HEK293 (cell line): Measurements from ENCODE around the gene PPARG.

Source experiments
- CTCF ChIA-PET: fragments of 350-600 bp; formaldehyde crosslinking; extraction: SDS; loops from one replicate; lab custom pipeline; 2021; ENCODE audit warnings: antibody characterized with exemption; lab: Yijun Ruan, JAX
- POLR2A ChIA-PET: fragments of 300-600 bp; formaldehyde crosslinking; extraction: SDS; loops from one replicate; lab custom pipeline; 2020; ENCODE audit warnings: antibody characterized with exemption, inconsistent platforms; lab: Yijun Ruan, JAX
- H3K27ac ChIP-seq: fragments of 200-500 bp; sonication (Bioruptor generic); 2 replicates; pipeline ENCODE4 v1.5.1; 2014; ENCODE audit warnings: low read depth, low read length, control low read depth, inconsistent platforms; ENCODE audit errors: extremely low read depth
- H3K36me3 ChIP-seq, 2 experiments: fragments of 200-500 bp in 1 of 2; sonication (Bioruptor generic) in 1 of 2; 1 replicate in 1 of 2; 2 replicates in 1 of 2; pipeline ENCODE4 v1.5.1; 2014 to 2017; ENCODE audit warnings: inconsistent platforms in 2 of 2, low read length in 2 of 2; ENCODE audit not compliant: control insufficient read depth in 2 of 2, insufficient read depth in 1 of 2
- H3K4me1 ChIP-seq: fragments of 200-500 bp; sonication (Bioruptor generic); 2 replicates; pipeline ENCODE4 v1.5.1; 2014; ENCODE audit warnings: mild to moderate bottlenecking, low read length, inconsistent platforms; ENCODE audit not compliant: control insufficient read depth, insufficient read depth
- H3K4me3 ChIP-seq: 2 replicates; pipeline ENCODE4 v1.5.1; 2011; ENCODE audit warnings: low read depth, mild to moderate bottlenecking, control low read depth, low read length, moderate library complexity
- H3K9me3 ChIP-seq: fragments of 200-500 bp; sonication (Bioruptor generic); 2 replicates; pipeline ENCODE4 v1.5.1; 2014; ENCODE audit warnings: low read depth, low read length, inconsistent platforms; ENCODE audit not compliant: control insufficient read depth, insufficient read depth
- FEZF1 ChIP-seq: fragments of 450-650 bp; formaldehyde crosslinking; IDR thresholded peaks from 2 replicates; pipeline ENCODE4 v1.5.1; 2016; ENCODE audit warnings: missing biosample characterization, missing genetic modification characterization
- HOXC10 ChIP-seq: sonication (generic); formaldehyde crosslinking; IDR thresholded peaks from 2 replicates; pipeline ENCODE4 v1.8.1; 2023; ENCODE audit warnings: mild to moderate bottlenecking, missing genetic modification reagents
- KLF10 ChIP-seq: fragments of 450-650 bp; IDR thresholded peaks from 2 replicates; pipeline ENCODE4 v1.5.1; 2018; ENCODE audit warnings: missing biosample characterization, mild to moderate bottlenecking, missing genetic modification characterization
- MEIS1 ChIP-seq: sonication (generic); formaldehyde crosslinking; IDR thresholded peaks from 2 replicates; pipeline ENCODE4 v1.8.1; 2022; ENCODE audit warnings: missing genetic modification reagents, mild to moderate bottlenecking, borderline replicate concordance
- TRIM28 ChIP-seq: IDR thresholded peaks from 2 replicates; pipeline ENCODE4 v1.6.1; 2011; ENCODE audit warnings: low read length, control low read depth, borderline replicate concordance
- WT1 ChIP-seq: fragments of 450-650 bp; formaldehyde crosslinking; IDR thresholded peaks from 2 replicates; pipeline ENCODE4 v1.5.1; 2016; ENCODE audit warnings: missing biosample characterization, missing genetic modification characterization
- YY2 ChIP-seq: fragments of 450-650 bp; formaldehyde crosslinking; IDR thresholded peaks from 2 replicates; pipeline ENCODE4 v1.5.1; 2016; ENCODE audit warnings: missing biosample characterization, missing genetic modification characterization
- ZBTB1 ChIP-seq: fragments of 450-650 bp; formaldehyde crosslinking; IDR thresholded peaks from 2 replicates; pipeline ENCODE4 v1.5.1; 2016; ENCODE audit warnings: missing biosample characterization, missing genetic modification characterization
- ZBTB17 ChIP-seq: fragments of 450-650 bp; formaldehyde crosslinking; IDR thresholded peaks from 2 replicates; pipeline ENCODE4 v1.5.1; 2016; ENCODE audit warnings: missing biosample characterization, missing genetic modification characterization
- ZFP3 ChIP-seq: fragments of 450-650 bp; formaldehyde crosslinking; IDR thresholded peaks from 2 replicates; pipeline ENCODE4 v1.5.1; 2016; ENCODE audit warnings: low read depth, missing biosample characterization, missing genetic modification characterization
- ZNF112 ChIP-seq: fragments of 450-650 bp; formaldehyde crosslinking; IDR thresholded peaks from 2 replicates; pipeline ENCODE4 v1.5.0; 2017; ENCODE audit warnings: missing biosample characterization, missing genetic modification characterization
- ZNF155 ChIP-seq: fragments of 450-650 bp; formaldehyde crosslinking; IDR thresholded peaks from 2 replicates; pipeline ENCODE4 v1.5.1; 2016; ENCODE audit warnings: missing biosample characterization, missing genetic modification characterization
- ZNF184 ChIP-seq: fragments of 450-650 bp; IDR thresholded peaks from 2 replicates; pipeline ENCODE4 v1.5.1; 2018; ENCODE audit warnings: missing biosample characterization, mild to moderate bottlenecking, missing genetic modification characterization
- ZNF223 ChIP-seq: fragments of 450-650 bp; formaldehyde crosslinking; IDR thresholded peaks from 2 replicates; pipeline ENCODE4 v1.5.1; 2016; ENCODE audit warnings: missing biosample characterization, missing genetic modification characterization
- ZNF341 ChIP-seq: fragments of 450-650 bp; formaldehyde crosslinking; IDR thresholded peaks from 2 replicates; pipeline ENCODE4; 2016; ENCODE audit warnings: low read depth, missing biosample characterization, missing genetic modification characterization
- ZNF423 ChIP-seq: fragments of 450-650 bp; formaldehyde crosslinking; IDR thresholded peaks from 2 replicates; pipeline ENCODE4 v1.5.1; 2016; ENCODE audit warnings: missing biosample characterization, missing genetic modification characterization
- ZNF433 ChIP-seq: fragments of 450-650 bp; formaldehyde crosslinking; IDR thresholded peaks from 2 replicates; pipeline ENCODE4 v1.5.1; 2016; ENCODE audit warnings: missing biosample characterization, missing genetic modification characterization, low read depth
- ZNF449 ChIP-seq: fragments of 450-650 bp; formaldehyde crosslinking; IDR thresholded peaks from 2 replicates; pipeline ENCODE4 v1.5.1; 2017; ENCODE audit warnings: missing biosample characterization, mild to moderate bottlenecking, missing genetic modification characterization, moderate library complexity
- ZNF501 ChIP-seq: fragments of 450-650 bp; formaldehyde crosslinking; IDR thresholded peaks from 2 replicates; pipeline ENCODE4 v1.5.1; 2016; ENCODE audit warnings: missing biosample characterization, missing genetic modification characterization
- ZNF558 ChIP-seq: fragments of 450-650 bp; formaldehyde crosslinking; IDR thresholded peaks from 2 replicates; pipeline ENCODE4 v1.5.1; 2016; ENCODE audit warnings: missing biosample characterization, missing genetic modification characterization
- ZNF561 ChIP-seq: fragments of 450-650 bp; IDR thresholded peaks from 2 replicates; pipeline ENCODE4 v1.5.1; 2018; ENCODE audit warnings: missing biosample characterization, missing genetic modification characterization, borderline replicate concordance
- ZNF580 ChIP-seq: fragments of 450-650 bp; formaldehyde crosslinking; IDR thresholded peaks from 2 replicates; pipeline ENCODE4 v1.5.1; 2016; ENCODE audit warnings: missing biosample characterization, missing genetic modification characterization
- ZNF610 ChIP-seq: fragments of 450-650 bp; formaldehyde crosslinking; IDR thresholded peaks from 2 replicates; pipeline ENCODE4 v1.5.1; 2016; ENCODE audit warnings: missing biosample characterization, missing genetic modification characterization, borderline replicate concordance
- ZNF677 ChIP-seq: fragments of 450-650 bp; IDR thresholded peaks from 2 replicates; pipeline ENCODE4 v1.5.0; 2018; ENCODE audit warnings: missing biosample characterization, mild to moderate bottlenecking, missing genetic modification characterization, moderate library complexity
- ZNF768 ChIP-seq: fragments of 450-650 bp; formaldehyde crosslinking; IDR thresholded peaks from 2 replicates; pipeline ENCODE4 v1.5.1; 2018; ENCODE audit warnings: missing biosample characterization, mild to moderate bottlenecking, missing genetic modification characterization
- TF ChIP-seq, protein P1 (sequence below): fragments of 450-650 bp; formaldehyde crosslinking; IDR thresholded peaks from 2 replicates; pipeline ENCODE4 v1.5.1; 2017; ENCODE audit warnings: missing biosample characterization, missing genetic modification characterization
- TF ChIP-seq, protein P2 (sequence below): fragments of 450-650 bp; formaldehyde crosslinking; IDR thresholded peaks from 2 replicates; pipeline ENCODE4 v1.5.1; 2016; ENCODE audit warnings: missing biosample characterization, missing genetic modification characterization
- TF ChIP-seq, protein P3 (sequence below): fragments of 450-650 bp; formaldehyde crosslinking; IDR thresholded peaks from 2 replicates; pipeline ENCODE4; 2016; ENCODE audit warnings: missing biosample characterization, missing genetic modification characterization

The PPARG gene

DNA sequence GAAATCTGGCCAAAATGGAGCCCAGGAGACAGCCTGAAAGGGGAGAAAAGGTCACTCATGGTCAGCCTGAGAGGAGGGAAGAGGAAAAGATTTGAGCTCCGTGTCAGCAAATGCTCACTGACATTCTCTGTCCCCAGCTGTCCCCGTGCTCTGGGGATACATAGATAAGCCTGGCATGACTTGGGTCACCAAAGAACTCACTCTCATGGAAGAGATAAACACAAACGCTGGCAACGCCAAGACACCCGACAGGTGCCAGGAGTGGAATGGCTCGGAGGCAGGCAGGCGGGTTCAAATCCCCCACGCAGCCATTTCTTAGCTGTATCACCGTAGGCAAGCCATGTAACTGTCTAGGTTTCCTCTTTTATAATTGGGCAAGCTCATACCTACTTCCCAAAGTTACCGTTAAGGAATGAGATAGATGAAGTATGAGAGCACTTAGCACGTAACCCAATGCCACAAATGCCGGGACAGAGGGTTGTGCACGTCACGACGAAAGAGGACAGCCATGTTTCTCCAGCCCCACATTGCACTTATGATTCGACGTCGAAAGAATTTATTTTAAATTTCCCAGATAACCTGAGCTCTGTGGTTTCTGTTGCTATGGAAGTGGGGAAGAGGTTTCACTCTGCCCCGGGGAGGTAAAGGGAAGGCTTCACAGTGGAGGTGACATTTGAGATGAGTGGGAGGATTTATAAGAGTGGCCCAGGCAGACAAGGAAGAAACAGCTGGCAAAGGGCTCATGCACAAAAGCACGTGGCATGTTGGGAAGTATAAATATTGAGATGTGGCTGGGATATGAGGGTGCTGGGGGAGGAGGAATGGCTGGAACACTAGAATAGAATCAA, 154.0 kb downstream of the PPARG start (continued):
- TF ChIP-seq ZNF610 (tag by site-specific recombination) (no peak), WT1 (tag by site-specific recombination) (0 out of 2 replicates have a peak, but pooled peaks have one; percentile 26), ZNF561 (no peak), ZFP3 (tag by site-specific recombination) (peak; percentile 29; the same call in 1 of the 2 replicates), MEIS1 (CRISPR knock-in tag) (no peak), ZNF112 (tag by site-specific recombination) (no peak), ZNF341 (tag by site-specific recombination) (peak; percentile 45; the same call in 1 of the 2 replicates), ZNF184 (tag by site-specific recombination) (no peak), FEZF1 (tag by site-specific recombination) (peak; percentile 53; the same call in 1 of the 2 replicates), ZNF223 (tag by site-specific recombination) (peak; percentile 91), KLF10 (tag by site-specific recombination) (no peak), HOXC10 (CRISPR knock-in tag) (no peak), ZBTB1 (tag by site-specific recombination) (no peak), ZNF501 (0 out of 2 replicates have a peak, but pooled peaks have one; percentile 43), ZNF433 (tag by site-specific recombination) (no peak)
- TF ChIP-seq, protein P1, sequence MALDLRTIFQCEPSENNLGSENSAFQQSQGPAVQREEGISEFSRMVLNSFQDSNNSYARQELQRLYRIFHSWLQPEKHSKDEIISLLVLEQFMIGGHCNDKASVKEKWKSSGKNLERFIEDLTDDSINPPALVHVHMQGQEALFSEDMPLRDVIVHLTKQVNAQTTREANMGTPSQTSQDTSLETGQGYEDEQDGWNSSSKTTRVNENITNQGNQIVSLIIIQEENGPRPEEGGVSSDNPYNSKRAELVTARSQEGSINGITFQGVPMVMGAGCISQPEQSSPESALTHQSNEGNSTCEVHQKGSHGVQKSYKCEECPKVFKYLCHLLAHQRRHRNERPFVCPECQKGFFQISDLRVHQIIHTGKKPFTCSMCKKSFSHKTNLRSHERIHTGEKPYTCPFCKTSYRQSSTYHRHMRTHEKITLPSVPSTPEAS: no peak
- TF ChIP-seq, protein P2, sequence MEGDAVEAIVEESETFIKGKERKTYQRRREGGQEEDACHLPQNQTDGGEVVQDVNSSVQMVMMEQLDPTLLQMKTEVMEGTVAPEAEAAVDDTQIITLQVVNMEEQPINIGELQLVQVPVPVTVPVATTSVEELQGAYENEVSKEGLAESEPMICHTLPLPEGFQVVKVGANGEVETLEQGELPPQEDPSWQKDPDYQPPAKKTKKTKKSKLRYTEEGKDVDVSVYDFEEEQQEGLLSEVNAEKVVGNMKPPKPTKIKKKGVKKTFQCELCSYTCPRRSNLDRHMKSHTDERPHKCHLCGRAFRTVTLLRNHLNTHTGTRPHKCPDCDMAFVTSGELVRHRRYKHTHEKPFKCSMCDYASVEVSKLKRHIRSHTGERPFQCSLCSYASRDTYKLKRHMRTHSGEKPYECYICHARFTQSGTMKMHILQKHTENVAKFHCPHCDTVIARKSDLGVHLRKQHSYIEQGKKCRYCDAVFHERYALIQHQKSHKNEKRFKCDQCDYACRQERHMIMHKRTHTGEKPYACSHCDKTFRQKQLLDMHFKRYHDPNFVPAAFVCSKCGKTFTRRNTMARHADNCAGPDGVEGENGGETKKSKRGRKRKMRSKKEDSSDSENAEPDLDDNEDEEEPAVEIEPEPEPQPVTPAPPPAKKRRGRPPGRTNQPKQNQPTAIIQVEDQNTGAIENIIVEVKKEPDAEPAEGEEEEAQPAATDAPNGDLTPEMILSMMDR: no peak
- TF ChIP-seq, all 188 proteins: peak for 18

DNA sequence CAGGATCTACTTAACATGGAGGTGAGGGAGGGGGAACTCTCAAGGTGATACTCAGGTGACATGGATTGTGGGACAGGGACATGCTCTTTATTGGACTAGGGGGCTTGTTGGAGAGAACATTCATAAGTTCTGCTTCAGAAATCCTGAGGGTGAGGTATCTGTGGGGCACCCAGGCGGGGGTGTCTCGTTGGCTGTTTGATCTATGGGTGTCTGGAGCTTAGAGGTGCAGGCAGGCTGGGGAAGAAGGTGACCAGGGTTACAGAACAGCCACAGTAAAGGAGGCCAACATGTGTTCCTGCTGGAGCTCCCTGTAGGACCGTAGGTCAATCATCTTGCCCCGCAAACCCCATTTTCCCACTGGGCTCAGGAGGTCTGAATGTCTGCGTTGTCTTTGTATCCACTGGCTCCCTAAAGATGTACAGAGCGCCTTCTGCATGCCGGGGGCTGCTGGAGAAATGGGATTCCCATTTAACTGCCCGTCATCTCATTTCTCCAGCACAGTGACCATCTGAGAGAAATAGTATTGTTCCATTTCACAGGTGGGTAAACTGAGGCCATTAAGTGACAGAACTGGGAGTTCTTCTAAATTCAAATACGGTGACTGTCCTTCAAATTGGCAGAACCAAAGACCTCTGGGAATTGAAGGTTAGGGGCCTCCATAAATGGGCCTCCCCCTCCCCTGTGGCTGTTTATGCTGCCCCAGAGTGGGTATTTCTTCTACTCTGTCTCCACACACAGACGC, 155.1 kb downstream of the PPARG start:
- no peaks in the 10 kb centered on the region for H3K9me3 ChIP-seq
- ChIA-PET POLR2A (no interaction called here), CTCF (interaction anchor here (1.0 kb wide), 1 partner anchor 14 kb away, joined by 3 read pairs; no protein-coding TSS in a partner anchor)
- H3K36me3 ChIP-seq: no peaks in the 10 kb centered on the region
- no peak overlapping the region for H3K4me3 ChIP-seq
- TF ChIP-seq, protein P2: no peak
- TF ChIP-seq YY2 (no peak), ZNF449 (tag by site-specific recombination) (no peak), ZNF580 (0 out of 2 replicates have a peak, but pooled peaks have one; percentile 15), ZNF155 (tag by site-specific recombination) (no peak), WT1 (tag by site-specific recombination) (no peak), ZBTB17 (tag by site-specific recombination) (no peak), ZNF677 (tag by site-specific recombination) (no peak), ZNF423 (tag by site-specific recombination) (peak; percentile 8; the same call in 1 of the 2 replicates), TRIM28 (no peak), ZNF768 (0 out of 2 replicates have a peak, but pooled peaks have one; percentile 12), ZNF558 (no peak)
- TF ChIP-seq, protein P3, sequence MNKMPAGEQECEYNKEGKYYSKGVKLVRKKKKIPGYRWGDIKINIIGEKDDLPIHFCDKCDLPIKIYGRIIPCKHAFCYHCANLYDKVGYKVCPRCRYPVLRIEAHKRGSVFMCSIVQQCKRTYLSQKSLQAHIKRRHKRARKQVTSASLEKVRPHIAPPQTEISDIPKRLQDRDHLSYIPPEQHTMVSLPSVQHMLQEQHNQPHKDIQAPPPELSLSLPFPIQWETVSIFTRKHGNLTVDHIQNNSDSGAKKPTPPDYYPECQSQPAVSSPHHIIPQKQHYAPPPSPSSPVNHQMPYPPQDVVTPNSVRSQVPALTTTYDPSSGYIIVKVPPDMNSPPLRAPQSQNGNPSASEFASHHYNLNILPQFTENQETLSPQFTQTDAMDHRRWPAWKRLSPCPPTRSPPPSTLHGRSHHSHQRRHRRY: no peak
- H3K4me1 ChIP-seq: peaks cover 13% of the 10 kb centered on the region; the same call in 1 of the 2 replicates
- peak overlapping the region; percentile 49; the same call in 1 of the 2 replicates for H3K27ac ChIP-seq
